Upper lobe of right lung (tissue), 1 donor: Measurements from ENCODE around the gene S100A14. TPM values are rescaled to one million over a fixed set of nuclear protein-coding genes. Genes with fewer than 3 reads are reported as not detected.

Experiments
- ATAC-seq: fragments of 200-7000 bp; cut with Tn5 transposase; one replicate; pipeline ENCODE4 v1.9.1; 2020; ENCODE audit warnings: mild to moderate bottlenecking, moderate library complexity
- DNase-seq: peaks from one replicate; pipeline ENCODE4 v3.0.0-alpha.2; 2020
- H3K27ac ChIP-seq: fragments of 200-600 bp; one replicate; pipeline ENCODE4 v1.8.0; 2022
- H3K27me3 ChIP-seq: fragments of 200-600 bp; one replicate; pipeline ENCODE4 v1.8.0; 2022; ENCODE audit warnings: mild to moderate bottlenecking
- H3K36me3 ChIP-seq: fragments of 200-600 bp; one replicate; pipeline ENCODE4 v1.8.0; 2022
- H3K4me1 ChIP-seq: fragments of 200-600 bp; one replicate; pipeline ENCODE4 v1.8.0; 2022
- H3K4me3 ChIP-seq: fragments of 200-600 bp; one replicate; pipeline ENCODE4 v1.8.0; 2022; ENCODE audit warnings: mild to moderate bottlenecking
- H3K9me3 ChIP-seq: fragments of 200-600 bp; one replicate; pipeline ENCODE4 v1.8.0; 2022
- intact Hi-C: fragments of 100-400 bp; cut with DNase I; formaldehyde crosslinking; loops from one replicate; pipeline ENCODE4 v1.11.0; 2022
- total RNA-seq: library from RNA; stranded (reverse); fragmentation: NEBNext Ultra II Directional; extraction: Animal tissue kit (Norgen Biotek cat#: 25700); gene quantifications from one replicate; pipeline ENCODE4 v1.2.1, GENCODE V29; 2021
- TF ChIP-seq, protein P1 (sequence below): fragments of 200-600 bp; IDR thresholded peaks from one replicate; pipeline ENCODE4 v1.8.0; 2022; ENCODE audit warnings: antibody characterized with exemption
- donor health status: DM: no; HTN: yes; CAD: no; lungs with severe emphysema.

Gene S100A14
- total RNA-seq, 1 donor from 2014 or later, result 112 TPM

DNA sequence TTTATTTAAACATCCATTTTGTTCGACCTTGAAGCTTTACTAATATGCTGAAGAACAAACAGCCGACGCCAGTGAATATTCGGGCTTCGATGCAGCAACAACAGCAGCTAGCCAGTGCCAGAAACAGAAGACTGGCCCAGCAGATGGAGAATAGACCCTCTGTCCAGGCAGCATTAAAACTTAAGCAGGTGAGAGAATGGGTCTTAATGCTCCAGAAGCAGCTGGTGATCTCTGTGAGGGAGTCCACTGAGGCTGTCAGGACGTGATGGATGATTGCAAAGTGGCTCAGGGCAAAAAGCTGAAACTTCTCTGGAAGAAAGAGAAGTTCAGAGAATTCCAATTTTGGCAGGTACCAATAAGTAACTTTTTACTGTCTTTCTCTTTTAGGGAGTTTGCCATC, 22.1 kb upstream of the S100A14 start:
- TF ChIP-seq, protein P1, sequence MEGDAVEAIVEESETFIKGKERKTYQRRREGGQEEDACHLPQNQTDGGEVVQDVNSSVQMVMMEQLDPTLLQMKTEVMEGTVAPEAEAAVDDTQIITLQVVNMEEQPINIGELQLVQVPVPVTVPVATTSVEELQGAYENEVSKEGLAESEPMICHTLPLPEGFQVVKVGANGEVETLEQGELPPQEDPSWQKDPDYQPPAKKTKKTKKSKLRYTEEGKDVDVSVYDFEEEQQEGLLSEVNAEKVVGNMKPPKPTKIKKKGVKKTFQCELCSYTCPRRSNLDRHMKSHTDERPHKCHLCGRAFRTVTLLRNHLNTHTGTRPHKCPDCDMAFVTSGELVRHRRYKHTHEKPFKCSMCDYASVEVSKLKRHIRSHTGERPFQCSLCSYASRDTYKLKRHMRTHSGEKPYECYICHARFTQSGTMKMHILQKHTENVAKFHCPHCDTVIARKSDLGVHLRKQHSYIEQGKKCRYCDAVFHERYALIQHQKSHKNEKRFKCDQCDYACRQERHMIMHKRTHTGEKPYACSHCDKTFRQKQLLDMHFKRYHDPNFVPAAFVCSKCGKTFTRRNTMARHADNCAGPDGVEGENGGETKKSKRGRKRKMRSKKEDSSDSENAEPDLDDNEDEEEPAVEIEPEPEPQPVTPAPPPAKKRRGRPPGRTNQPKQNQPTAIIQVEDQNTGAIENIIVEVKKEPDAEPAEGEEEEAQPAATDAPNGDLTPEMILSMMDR, result no peak
- Histone ChIP-seq H3K4me1 (peaks cover 28% of the 10 kb centered on the region), H3K4me3 (no peak overlapping the region), H3K9me3 (no peaks in the 10 kb centered on the region), H3K36me3 (peaks cover 74% of the 10 kb centered on the region), H3K27me3 (no peaks in the 10 kb centered on the region), H3K27ac (no peak overlapping the region)
- no peak for DNase-seq
- intact Hi-C loops, result no loop called here
- no peak for ATAC-seq

- TF ChIP-seq, protein P1, result no peak
Measured at GRCh38 chr1:153636312-153636711, 20.2 kb upstream of the S100A14 start.

DNA sequence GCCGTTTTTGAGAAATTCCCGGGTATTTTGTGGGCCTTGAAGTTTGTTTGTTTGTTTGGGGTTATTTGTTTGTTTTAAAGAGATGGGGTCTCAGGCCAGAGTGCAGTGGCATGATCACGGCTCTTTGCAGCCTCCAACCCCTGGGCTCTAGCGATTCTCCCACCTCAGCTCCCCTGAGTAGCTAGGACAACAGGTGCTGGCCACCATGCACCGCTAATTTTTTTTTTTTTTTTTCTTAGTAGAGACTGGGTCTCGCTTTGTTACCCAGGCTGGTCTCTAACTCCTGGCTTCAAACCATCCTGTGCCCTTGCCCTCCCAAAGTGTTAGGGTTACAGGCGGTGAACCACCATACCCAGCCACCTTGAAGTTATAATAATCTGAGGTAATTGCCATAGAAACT, 19.7 kb upstream of the S100A14 start:
- H3K4me1 ChIP-seq, result peaks cover 30% of the 10 kb centered on the region
- DNase-seq (peak; percentile 30), ATAC-seq (no peak)
- H3K27ac ChIP-seq, result no peak overlapping the region
- peaks cover 50% of the 10 kb centered on the region for H3K36me3 ChIP-seq
- no peaks in the 10 kb centered on the region for H3K9me3 ChIP-seq
- TF ChIP-seq, protein P1, result no peak
- intact Hi-C loops, result no loop called here
- peak overlapping the region; percentile 77 for H3K4me3 ChIP-seq
- H3K27me3 ChIP-seq, result no peaks in the 10 kb centered on the region

More at GRCh38 chr1:153636312-153636711, 20.2 kb upstream of the S100A14 start:
- Histone ChIP-seq H3K4me1 (peaks cover 30% of the 10 kb centered on the region), H3K4me3 (no peak overlapping the region), H3K36me3 (peaks cover 54% of the 10 kb centered on the region), H3K27ac (no peak overlapping the region), H3K27me3 (no peaks in the 10 kb centered on the region), H3K9me3 (no peaks in the 10 kb centered on the region)
- intact Hi-C loops, result no loop called here
- ATAC-seq (no peak), DNase-seq (peak; percentile 2)

DNA sequence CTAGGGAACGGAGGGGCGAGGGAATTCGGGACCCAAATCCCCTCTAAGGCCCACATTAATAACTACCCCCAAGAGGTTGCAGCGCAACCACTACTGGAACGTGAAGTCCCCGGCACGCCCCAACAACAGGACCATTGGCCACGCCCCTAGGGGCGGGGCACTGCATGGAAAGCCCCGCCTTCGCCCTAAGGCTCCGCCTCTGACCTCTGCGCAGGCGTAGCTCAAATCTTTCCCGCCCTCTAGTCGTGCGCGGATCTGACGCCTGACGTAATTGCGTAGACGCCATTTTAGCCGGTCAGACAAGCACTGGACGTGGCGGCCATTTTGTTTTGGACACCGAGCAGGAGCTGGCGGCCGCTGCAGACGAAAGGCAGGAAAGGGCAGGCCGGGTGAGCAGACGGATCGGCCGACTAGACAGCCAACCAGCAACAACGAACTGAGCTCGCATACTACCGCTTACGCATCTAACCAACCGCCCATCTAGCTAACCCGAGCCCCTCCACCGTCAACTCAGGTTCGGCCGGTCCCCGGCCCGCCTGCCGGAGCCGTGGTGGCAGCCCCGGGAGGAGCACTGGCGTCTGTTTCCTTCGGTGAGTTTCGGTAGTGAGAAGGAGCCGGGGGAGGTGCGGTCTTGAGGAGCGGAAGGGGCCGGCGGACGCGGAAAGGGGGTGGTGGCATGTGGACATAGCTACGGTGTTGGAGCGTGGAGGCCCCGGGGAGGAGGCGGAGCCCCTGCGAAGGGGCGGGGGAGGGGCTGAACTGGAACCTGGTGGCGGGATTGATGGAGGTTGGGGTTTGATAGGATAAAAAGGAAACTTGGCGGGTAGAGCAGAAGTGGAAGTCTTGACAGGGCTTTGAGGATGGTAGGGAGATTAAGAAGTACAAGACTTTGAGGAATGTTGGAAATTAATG, 17.9 kb upstream of the S100A14 start, which contains the start of gene CHTOP:
CHTOP (plus strand) TSS at position 313 of the 912 bp plus-strand sequence. CDS start 2,523 bp downstream, outside the sequence.
- ATAC-seq (peak; percentile 96), DNase-seq (peak; percentile 98)
- H3K36me3 ChIP-seq, result peaks cover 31% of the 10 kb centered on the region
- no peaks in the 10 kb centered on the region for H3K27me3 ChIP-seq
- intact Hi-C loops, result no loop called here
- peak within 1 kb of the TSS; percentile 77 for H3K4me3 ChIP-seq
- H3K9me3 ChIP-seq, result no peaks in the 10 kb centered on the region
- peak within 1 kb of the TSS; percentile 99 for H3K27ac ChIP-seq
- TF ChIP-seq, protein P1, result no peak
- H3K4me1 ChIP-seq, result peaks cover 30% of the 10 kb centered on the region

- TF ChIP-seq, protein P1, result no peak
- no peaks in the 10 kb centered on the region for H3K9me3 ChIP-seq
- H3K4me3 ChIP-seq, result peak overlapping the region; percentile 77
- no peaks in the 10 kb centered on the region for H3K27me3 ChIP-seq
- H3K4me1 ChIP-seq, result peaks cover 30% of the 10 kb centered on the region
- intact Hi-C loops, result no loop called here
- peaks cover 24% of the 10 kb centered on the region for H3K36me3 ChIP-seq
- DNase-seq, result no peak
- ATAC-seq, result peak; percentile 55
- H3K27ac ChIP-seq, result peak overlapping the region; percentile 99
Measured at GRCh38 chr1:153633161-153633753, 17.1 kb upstream of the S100A14 start.
